Superior temporal gyrus (tissue), 1 donor: ENCODE data around the gene FLVCR1.
"Not testable (repeated sequence)": the region's sequence is repeated elsewhere in the genome, so short reads cannot be mapped to it uniquely, and the experiment has no call there.

Experiments used
- DNase-seq: peaks from one replicate; pipeline ENCODE4 v3.0.0-alpha.2; 2016; ENCODE audit errors: extremely low spot score

The FLVCR1 gene

GRCh38 chr1:212860713-212861581 is 2.9 kb downstream of the FLVCR1 start:
- no peak for DNase-seq

- DNase-seq, result no peak
Observed at GRCh38 chr1:212862111-212862690, 4.1 kb downstream of the FLVCR1 start.

GRCh38 chr1:212863345-212863744 is 5.3 kb downstream of the FLVCR1 start:
- not testable (repeated sequence) for DNase-seq

- DNase-seq, result no peak
Observed at GRCh38 chr1:212864201-212864600, 6.1 kb downstream of the FLVCR1 start.

GRCh38 chr1:212867192-212867591 is 9.1 kb downstream of the FLVCR1 start:
- DNase-seq, result no peak

- no peak for DNase-seq
Observed at GRCh38 chr1:212871976-212872375, 13.9 kb downstream of the FLVCR1 start.

GRCh38 chr1:212873518-212873917 is 15.4 kb downstream of the FLVCR1 start:
- no peak for DNase-seq

- DNase-seq, result no peak
Observed at GRCh38 chr1:212878418-212878817, 20.3 kb downstream of the FLVCR1 start.

GRCh38 chr1:212879947-212880690 is 22.0 kb downstream of the FLVCR1 start:
- no peak for DNase-seq

GRCh38 chr1:212884592-212884991 is 26.5 kb downstream of the FLVCR1 start:
- DNase-seq, result no peak

- no peak for DNase-seq
Observed at GRCh38 chr1:212892108-212892507, 34.0 kb downstream of the FLVCR1 start.

- DNase-seq, result no peak
Observed at GRCh38 chr1:212899845-212900244, 41.8 kb downstream of the FLVCR1 start.

GRCh38 chr1:212901290-212901689 is 43.2 kb downstream of the FLVCR1 start:
- no peak for DNase-seq

GRCh38 chr1:212902054-212902453 is 44.0 kb downstream of the FLVCR1 start:
- DNase-seq, result no peak

GRCh38 chr1:212903664-212904063 is 45.6 kb downstream of the FLVCR1 start:
- no peak for DNase-seq

- not testable (repeated sequence) for DNase-seq
Observed at GRCh38 chr1:212908071-212908470, 50.0 kb downstream of the FLVCR1 start.

- DNase-seq, result no peak
Observed at GRCh38 chr1:212908971-212909370, 50.9 kb downstream of the FLVCR1 start.

- no peak for DNase-seq
Observed at GRCh38 chr1:212909652-212910063, 51.6 kb downstream of the FLVCR1 start.

- not testable (repeated sequence) for DNase-seq
Observed at GRCh38 chr1:212910213-212910612, 52.1 kb downstream of the FLVCR1 start.

GRCh38 chr1:212913638-212914037 is 55.6 kb downstream of the FLVCR1 start:
- not testable (repeated sequence) for DNase-seq

- not testable (repeated sequence) for DNase-seq
Observed at GRCh38 chr1:212914110-212914509, 56.0 kb downstream of the FLVCR1 start.

- no peak for DNase-seq
Observed at GRCh38 chr1:212914789-212915188, 56.7 kb downstream of the FLVCR1 start.
